ENCODE results near the gene DENND1A. TPM values are rescaled to one million over a fixed set of nuclear protein-coding genes. Genes with fewer than 3 reads are reported as not detected.

Gene DENND1A
- total and polyA plus RNA-seq, 2 experiments from 2014 or later = 13.1 to 14.5 TPM

DNA sequence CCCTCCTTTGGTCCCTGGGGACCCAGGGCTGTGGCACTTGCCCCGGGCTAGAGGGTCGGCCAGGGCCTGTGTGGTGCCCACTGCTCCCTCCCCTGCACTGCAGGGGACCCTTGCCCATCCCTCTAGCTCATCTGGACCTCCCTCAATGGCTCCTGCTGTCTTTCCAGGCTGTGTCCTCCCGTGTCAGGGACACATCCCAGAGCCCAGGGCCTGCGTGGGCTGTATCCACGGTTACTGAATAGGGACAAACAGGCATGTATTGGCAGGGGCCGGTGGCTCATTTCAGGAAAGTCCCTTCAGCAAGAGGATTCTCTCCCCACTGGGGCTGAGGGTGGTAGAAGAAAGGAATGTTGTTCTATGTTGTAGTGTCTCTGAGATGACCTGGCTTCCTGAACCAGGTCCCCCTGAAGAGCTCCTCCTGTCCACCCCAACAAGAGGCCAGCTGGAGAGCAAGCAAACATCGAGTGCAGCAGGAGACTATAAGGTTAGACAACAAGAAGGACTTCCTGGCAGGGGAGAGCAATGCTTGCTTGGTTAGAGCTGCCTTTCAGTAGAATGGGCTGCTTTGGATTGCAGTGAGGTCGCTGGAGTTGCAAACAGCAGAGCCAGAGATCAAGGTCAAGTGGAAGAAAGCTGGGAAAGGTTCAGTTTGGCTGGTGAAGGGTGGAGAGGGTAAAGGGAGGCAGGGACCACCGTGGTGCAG, 575.0 kb downstream of the DENND1A start:
- no peak for DNase-seq (ENCODE audit: low read depth in 1 of 2, low spot score in 1 of 2)
- Histone ChIP-seq H3K4me1 (ENCODE audit: low read depth) (peaks cover 42% of the 10 kb centered on the region), H3K27me3 (no peaks in the 10 kb centered on the region), H3K9me3 (ENCODE audit: low read depth) (no peaks in the 10 kb centered on the region), H3K27ac (peak overlapping the region; percentile 15), H3K36me3 (no peaks in the 10 kb centered on the region), H3K4me3 (no peak overlapping the region)
- TF ChIP-seq, protein P1, sequence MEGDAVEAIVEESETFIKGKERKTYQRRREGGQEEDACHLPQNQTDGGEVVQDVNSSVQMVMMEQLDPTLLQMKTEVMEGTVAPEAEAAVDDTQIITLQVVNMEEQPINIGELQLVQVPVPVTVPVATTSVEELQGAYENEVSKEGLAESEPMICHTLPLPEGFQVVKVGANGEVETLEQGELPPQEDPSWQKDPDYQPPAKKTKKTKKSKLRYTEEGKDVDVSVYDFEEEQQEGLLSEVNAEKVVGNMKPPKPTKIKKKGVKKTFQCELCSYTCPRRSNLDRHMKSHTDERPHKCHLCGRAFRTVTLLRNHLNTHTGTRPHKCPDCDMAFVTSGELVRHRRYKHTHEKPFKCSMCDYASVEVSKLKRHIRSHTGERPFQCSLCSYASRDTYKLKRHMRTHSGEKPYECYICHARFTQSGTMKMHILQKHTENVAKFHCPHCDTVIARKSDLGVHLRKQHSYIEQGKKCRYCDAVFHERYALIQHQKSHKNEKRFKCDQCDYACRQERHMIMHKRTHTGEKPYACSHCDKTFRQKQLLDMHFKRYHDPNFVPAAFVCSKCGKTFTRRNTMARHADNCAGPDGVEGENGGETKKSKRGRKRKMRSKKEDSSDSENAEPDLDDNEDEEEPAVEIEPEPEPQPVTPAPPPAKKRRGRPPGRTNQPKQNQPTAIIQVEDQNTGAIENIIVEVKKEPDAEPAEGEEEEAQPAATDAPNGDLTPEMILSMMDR (IDR thresholded peaks at IDR 0.05; ENCODE audit: low read depth, low read length) = no peak

DNA sequence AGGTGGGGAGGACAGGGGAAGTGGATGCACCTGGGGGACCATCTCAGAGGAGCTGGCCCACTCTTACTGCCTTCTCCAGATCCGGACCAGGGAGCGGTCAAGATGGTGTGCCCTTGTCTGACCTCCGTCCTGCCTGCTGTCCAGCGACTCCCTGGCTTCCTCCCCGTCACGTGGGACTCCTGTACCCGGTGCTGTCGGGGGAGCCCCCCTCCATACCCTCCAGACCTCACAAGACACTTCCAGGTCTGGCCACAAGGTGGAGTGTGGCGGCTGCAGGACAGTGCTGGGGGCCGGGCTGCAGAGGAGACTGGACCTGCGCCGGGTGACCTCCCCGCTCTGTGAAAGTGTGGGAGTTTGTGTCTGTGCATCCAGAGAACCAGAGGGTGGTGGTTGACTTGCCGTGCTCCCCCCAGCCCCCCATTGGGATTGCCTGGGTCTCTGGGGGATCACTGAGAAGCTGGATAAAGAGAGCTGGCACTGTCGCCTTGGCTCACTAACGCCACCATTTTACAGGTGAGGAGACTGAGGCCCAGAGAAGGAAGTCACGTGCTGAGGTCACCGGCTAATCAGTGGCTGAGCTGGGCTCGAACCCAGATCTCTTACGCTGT, 575.8 kb downstream of the DENND1A start:
- Histone ChIP-seq H3K27ac (no peak overlapping the region), H3K9me3 (ENCODE audit: low read depth) (no peaks in the 10 kb centered on the region), H3K4me1 (ENCODE audit: low read depth) (peaks cover 33% of the 10 kb centered on the region), H3K4me3 (no peak overlapping the region), H3K36me3 (no peaks in the 10 kb centered on the region), H3K27me3 (no peaks in the 10 kb centered on the region)
- DNase-seq (ENCODE audit: low read depth in 1 of 2, low spot score in 1 of 2) = peak; percentile 76 to 85
- TF ChIP-seq, protein P1 (IDR thresholded peaks at IDR 0.05; ENCODE audit: low read depth, low read length) = peak; percentile 89

DNA sequence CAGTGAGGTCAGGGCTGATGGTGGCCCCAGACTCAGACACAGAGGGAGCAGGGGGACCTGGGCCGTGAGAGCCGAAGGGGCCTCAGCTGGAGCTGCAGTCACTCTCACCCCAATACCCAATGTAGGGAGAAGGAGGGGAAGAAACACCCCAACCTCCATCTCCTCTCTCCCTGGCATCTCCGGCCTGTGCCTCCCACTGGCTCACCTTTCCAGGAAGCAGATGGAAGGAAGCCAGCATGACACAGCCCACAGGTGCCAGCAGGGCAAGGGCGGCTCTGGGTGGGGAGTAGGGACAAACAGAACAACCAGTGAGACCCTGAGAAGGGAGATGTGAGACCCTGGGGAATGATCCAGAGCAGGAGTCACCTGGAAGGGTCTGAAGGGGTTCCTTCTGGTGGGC, 576.9 kb downstream of the DENND1A start:
- no peaks in the 10 kb centered on the region for H3K27me3 ChIP-seq
- TF ChIP-seq, protein P1 (IDR thresholded peaks at IDR 0.05; ENCODE audit: low read depth, low read length) = no peak
- peaks cover 23% of the 10 kb centered on the region for H3K4me1 ChIP-seq (ENCODE audit: low read depth)
- H3K27ac ChIP-seq = no peak overlapping the region
- no peak for DNase-seq (ENCODE audit: low read depth in 1 of 2, low spot score in 1 of 2)
- no peaks in the 10 kb centered on the region for H3K9me3 ChIP-seq (ENCODE audit: low read depth)
- H3K36me3 ChIP-seq = no peaks in the 10 kb centered on the region
- no peak overlapping the region for H3K4me3 ChIP-seq

DNA sequence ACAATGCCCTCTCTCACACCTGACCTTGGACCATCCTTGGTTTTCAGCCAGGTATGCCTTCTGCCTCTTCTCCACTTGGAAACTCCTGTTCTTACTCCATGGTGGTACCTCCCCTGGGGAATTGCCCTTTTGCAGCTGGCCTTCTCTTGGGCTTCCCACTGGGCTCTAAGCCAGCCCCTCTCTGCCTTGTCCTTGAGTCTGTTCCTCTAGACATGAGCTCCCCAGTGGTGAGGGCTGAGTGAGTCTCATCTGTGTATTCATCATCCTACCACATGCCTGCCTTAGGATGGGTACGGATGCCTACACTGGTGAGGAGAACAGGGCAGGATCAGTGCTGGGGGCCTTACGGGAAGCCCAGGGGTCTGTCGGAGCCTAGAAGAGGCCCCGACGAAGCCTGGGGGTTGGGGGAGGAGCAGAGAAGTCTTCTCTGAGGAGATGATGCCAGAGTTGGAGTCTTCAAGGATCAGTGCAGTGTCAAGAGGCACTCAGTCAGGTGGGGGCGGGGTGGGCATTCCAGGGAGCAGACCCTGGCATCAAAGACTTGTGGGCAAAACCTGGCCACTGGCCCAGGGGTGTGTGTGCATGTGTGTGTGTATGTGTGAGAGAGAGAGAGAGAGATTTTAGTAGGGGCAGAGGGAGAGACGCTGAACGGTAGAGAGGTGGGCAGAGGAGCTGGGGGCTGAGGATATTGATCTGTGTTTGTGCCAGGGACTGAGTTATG, 579.2 kb downstream of the DENND1A start:
- TF ChIP-seq, protein P1 (IDR thresholded peaks at IDR 0.05; ENCODE audit: low read depth, low read length) = no peak
- Histone ChIP-seq H3K27me3 (no peaks in the 10 kb centered on the region), H3K36me3 (no peaks in the 10 kb centered on the region), H3K4me1 (ENCODE audit: low read depth) (peaks cover 6% of the 10 kb centered on the region), H3K27ac (no peak overlapping the region), H3K9me3 (ENCODE audit: low read depth) (no peaks in the 10 kb centered on the region), H3K4me3 (no peak overlapping the region)
- DNase-seq (ENCODE audit: low read depth in 1 of 2, low spot score in 1 of 2) = no peak

DNA sequence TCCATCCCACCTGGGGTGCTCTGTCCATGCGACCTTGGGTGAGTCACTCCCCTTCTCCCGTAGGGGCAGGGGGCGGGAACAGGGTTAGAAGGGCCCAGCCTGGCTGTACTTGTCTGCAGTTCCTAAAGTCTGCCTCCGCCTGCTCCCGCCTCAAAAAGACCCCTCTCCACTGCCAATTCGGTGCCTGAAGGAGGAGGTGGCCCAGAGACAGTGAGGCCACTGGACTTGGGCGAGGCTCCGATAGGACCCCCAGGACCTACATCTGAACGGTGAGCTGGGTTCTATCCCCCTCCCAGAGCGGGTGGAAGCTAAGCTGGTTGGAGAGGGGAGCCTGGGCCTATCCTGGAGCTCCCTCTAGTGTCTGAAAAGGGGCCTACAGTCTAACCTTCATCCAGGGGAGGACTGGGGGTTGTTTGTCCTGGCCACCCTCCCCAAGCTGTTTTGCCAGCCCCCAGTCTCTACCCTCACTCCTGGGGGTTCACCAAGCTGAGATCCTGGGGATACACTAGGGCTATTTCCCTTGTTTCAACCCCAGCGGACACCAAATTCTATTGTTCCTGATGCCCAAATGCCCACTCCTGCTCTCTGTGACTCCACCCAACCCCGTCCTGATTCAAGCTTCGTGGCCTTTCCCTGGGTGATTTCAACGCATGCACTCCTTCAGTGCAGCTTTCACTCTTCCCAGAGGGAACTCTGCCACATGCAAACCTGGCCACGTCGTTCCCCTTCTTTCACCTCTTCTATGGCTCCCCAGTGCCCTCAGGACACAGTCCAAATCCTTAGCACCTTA, 580.0 kb downstream of the DENND1A start:
- DNase-seq (ENCODE audit: low read depth in 1 of 2, low spot score in 1 of 2) = peak; percentile 67 to 78
- Histone ChIP-seq H3K27ac (no peak overlapping the region), H3K4me1 (ENCODE audit: low read depth) (no peaks in the 10 kb centered on the region), H3K27me3 (no peaks in the 10 kb centered on the region), H3K4me3 (no peak overlapping the region), H3K9me3 (ENCODE audit: low read depth) (no peaks in the 10 kb centered on the region), H3K36me3 (no peaks in the 10 kb centered on the region)
- TF ChIP-seq, protein P1 (IDR thresholded peaks at IDR 0.05; ENCODE audit: low read depth, low read length) = peak; percentile 95
